HG02840 (cell line): ENCODE data around the gene STK17B.
"Not testable (repeated sequence)": the region's sequence is repeated elsewhere in the genome, so short reads cannot be mapped to it uniquely, and the experiment has no call there.

Experiments used
- ATAC-seq: cut with Tn5 transposase; IDR thresholded peaks from one replicate; pipeline ENCODE4 v1.9.1; 2021; ENCODE audit warnings: mild to moderate bottlenecking, moderate library complexity, moderate number of reproducible peaks; ENCODE audit not compliant: unreplicated experiment, low FRiP score

Gene STK17B

DNA sequence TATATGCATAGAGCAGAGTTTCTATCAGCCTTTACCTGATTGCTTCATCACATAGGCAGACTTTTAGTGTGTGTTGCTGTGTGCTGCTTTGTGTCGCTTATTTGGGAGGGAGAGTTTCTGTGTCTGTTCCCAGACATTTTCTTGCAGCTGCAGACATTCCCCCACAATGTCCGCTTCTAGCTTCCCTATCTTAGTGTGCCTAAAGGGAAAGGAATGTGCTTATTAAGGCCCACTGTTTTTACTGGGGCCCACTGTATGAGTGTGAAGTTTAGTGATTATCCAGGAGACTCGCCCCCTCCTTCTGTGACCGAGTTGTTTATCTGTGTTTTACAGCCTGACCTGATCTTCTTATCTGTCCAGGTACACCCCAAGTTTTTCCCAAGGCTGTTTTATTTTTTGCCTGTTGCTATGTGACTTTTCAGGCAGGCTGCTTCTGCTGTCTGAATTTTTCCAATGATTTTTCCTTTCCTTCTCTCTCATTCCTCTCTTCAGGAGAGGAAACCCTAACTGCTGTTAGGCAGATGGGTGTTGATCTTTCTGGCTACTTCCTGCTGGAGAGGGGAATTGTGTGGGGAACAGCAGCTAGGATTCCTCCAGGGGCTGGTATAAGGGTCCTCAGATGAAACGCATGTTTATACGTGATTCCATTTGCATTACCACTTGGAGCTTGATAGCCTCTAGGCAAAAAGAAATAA is 47.6 kb downstream of the STK17B start:
- ATAC-seq: no peak

DNA sequence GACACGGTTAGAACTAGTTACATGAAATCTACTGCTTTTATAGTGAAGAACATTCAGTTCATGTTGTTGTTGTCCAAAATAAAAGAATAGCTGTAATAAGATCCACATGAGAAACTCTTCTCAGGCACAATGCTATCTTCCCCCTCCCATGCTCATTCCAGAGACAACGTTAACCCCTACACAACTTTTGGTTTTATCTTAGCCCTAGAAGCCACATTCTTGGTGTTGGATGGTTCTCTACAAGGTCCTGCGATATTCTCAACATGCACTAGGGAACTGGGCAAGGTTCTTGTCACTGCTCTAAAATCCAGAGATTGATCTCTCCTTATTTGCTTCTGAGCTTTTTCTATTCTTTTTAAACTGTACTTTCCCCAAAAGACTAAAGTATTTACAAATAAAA is 51.5 kb downstream of the STK17B start:
- no peak for ATAC-seq

DNA sequence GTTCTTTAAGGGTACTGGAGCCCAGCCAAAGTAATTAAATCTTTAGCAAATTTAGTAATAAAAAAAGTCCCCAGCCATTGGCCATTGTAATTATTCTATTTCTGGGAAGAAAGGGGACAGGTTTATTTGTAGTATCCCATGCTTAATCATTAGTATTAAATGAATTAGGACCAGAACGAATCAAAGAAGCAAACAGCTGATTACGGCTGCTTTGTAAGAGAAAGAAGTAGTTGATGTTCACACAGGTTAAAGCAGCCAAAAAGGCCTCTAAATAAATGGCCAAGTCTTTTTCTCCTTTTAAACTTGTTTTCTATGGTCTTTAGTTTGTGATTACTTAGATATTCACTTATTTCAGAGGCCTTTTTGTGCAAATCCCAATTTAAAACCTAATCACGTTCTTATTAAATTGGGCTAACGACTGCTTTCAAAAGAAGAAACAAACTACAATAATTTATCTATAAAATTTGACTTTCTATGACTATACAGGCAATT is 54.1 kb downstream of the STK17B start:
- no peak for ATAC-seq

DNA sequence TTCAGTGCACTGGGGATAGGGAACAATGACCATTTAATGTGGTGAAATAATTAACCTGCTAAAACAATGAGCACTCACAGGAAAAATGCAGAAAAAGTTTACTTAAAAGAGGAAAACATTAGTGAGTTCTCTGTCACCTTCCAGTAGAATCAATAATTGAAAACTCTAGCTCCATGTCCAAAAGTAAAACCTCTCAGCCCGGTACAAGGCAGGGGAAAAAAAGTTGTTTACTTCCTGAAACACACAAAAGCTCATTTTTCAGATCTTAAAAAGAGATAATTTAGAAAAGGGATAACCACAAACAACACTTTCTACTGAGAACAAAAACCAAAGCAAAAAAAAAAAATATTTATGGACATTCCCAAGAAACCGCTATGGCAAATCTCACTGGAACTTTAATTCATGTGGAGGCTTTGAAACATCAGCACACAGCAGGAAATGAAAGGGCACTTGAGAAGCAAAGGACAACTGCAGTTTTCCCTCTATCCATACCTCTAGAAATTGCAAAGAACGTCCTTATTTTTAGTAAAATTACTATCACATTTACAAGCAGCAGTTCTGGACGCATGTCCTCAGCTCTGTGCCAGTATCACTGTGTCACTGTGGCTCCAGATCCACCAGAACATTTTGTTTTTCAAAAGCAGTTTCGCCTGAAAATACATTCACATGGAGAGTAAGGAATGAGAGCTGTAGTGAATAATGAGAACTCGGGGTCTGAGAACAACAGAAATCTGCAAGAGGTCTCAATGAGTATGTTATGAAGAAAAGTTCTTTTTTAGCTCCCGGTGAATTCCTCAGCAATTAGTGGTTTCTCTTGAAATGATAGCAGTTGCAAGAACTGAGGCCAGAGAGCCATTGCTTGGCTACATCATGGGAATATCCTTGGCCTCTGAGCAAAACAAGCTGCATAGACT is 58.1 kb downstream of the STK17B start:
- no peak for ATAC-seq

DNA sequence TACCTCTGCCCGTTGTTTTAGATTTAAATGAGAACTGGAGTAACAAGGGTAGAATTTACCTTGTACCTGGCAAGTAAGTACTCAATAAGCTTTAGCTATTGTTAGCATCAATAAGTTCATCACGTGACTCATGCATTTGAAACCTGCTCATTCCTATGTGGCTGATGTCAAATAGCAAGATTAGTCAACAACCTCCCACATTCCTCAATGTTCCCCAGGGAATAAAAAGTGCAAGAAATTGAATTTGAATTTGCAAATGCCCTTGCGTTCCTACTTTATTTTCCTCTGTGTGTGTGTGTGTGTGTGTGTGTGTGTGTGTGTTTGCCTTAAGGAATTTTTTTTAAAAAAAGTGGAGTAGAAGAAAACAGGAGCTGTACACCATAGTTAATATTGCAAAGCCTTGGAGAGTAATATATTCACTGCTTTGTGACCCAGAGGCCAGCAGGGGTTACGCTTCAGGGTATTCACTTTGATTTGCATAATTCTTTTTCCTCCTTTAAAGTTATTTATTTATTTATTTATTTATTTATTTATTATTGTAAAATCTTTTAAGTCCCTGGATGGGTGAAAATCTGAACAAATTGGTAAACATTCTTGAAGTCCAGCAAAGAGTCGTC is 58.9 kb downstream of the STK17B start:
- ATAC-seq: no peak

DNA sequence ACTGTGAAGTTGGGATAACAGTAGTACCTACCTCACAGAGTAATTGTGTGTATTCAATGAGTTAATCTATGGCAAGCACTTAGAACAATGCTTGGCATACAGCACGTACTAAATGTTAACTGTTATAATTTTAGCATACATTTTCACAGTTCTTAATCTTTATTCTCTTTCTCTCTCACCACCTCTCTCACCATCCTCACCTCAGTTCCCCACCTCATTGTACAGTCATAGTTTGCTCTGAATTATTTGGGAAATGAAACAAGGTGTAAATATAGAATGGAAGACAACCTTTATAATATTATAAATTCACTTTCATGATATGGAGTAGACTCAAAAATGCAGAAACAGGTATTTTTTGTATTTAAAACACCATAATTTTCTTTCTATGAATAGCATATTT is 62.8 kb downstream of the STK17B start:
- ATAC-seq: no peak

DNA sequence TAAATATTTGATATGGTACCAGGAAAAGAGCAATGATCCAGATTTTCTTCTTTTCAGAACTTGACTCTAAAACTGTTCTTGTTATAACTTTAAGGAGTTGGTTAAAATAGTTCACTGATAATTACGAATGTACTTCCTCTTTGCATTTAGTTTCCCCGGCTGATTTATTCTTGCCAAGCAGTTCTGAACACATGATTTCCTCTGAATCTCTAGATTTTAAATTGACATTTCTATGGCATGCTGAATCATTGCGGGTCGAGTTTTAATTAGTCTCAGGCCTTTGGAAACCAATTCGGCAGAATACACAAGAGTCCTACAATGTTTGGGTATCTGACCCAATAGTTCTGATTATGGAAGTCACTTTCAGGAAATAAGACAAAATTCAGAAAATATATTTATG is 65.4 kb downstream of the STK17B start:
- no peak for ATAC-seq

DNA sequence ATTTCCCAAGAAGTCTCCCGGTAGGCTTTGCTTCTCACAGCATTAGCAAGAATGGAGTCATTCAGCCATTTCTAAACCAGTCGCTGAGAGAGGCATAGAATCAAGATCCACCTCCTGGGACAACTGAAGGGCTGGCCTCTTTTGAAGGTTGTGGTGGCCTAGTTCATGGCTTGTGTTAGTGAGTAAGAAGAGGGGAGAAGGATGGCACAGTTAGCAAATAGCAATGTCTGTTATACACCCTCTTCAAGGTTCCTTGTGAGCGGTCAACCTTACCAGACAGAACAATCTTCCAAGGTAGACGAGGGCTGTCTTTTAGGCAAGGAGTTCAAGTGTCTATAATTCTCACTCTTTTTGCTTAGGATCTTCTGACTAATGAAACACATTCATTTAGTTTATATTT is 67.3 kb downstream of the STK17B start:
- ATAC-seq: no peak

DNA sequence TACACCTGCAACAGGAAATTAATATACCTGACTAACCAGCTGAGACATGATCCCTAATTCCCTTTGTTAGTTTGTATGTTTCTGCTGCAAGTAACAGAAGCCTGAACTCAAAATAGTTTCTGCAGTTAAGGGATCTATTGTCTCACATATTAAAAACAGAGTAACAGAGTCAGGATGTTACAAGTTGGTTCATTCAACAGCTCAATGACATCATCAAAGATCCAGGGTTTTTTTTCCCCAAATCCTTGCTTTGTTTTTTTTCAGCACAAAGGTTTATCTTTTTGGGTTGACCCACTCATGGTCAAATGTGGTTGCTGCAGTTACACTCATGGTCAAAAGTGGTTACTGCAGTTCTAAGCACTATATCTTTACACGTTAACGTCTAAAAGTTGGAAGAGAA is 67.8 kb downstream of the STK17B start:
- ATAC-seq: no peak

DNA sequence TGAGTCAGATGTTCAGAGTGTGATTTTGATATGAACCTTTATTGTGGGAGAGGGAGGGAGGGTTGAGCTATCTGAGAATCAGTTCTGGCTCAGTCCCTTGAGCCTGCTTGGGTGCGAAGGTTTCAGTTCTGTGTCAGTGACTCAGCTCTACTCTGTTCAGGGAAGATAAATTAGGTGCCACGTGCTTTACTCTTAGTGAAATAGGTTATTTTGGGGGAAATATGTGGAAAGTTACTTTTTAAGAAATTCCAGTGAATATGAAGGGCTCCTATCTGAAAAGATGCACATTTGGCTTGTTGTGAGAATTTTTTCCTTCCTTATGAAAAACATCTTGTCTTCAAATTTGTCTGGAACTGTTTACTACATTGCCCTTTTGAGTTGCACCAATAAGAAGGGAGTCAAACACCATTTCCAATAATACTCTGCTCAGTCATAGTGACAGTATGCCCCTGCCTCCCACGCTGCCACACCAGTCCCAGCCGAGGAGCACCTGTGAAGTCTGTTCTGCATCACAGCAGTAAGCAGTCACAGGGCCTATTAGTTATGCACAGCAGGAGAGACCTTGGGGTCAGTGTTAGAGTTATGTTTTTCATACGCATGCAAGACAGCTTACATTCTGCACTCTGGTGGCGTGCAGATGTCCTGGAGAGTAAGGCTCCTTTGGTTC is 69.9 kb downstream of the STK17B start:
- ATAC-seq: peak; percentile 98

DNA sequence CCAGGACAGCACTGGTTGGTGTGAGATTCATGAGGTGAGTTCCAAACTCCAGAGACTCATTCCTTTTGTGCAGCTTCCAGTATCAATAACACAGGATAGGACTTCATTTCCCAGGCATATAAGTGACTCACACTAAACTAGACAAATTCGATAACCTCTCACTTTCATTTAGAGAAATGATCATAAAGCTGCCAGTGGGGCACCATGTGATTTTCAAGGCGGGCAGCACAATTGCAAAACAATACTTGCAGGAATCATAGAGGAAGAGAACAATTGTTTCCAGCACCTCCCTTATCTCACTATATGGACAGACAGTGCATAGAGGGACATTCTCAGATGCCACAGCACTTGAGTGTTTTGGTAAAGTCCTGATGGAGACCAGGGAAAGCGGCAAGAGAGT is 71.5 kb downstream of the STK17B start:
- no peak for ATAC-seq

DNA sequence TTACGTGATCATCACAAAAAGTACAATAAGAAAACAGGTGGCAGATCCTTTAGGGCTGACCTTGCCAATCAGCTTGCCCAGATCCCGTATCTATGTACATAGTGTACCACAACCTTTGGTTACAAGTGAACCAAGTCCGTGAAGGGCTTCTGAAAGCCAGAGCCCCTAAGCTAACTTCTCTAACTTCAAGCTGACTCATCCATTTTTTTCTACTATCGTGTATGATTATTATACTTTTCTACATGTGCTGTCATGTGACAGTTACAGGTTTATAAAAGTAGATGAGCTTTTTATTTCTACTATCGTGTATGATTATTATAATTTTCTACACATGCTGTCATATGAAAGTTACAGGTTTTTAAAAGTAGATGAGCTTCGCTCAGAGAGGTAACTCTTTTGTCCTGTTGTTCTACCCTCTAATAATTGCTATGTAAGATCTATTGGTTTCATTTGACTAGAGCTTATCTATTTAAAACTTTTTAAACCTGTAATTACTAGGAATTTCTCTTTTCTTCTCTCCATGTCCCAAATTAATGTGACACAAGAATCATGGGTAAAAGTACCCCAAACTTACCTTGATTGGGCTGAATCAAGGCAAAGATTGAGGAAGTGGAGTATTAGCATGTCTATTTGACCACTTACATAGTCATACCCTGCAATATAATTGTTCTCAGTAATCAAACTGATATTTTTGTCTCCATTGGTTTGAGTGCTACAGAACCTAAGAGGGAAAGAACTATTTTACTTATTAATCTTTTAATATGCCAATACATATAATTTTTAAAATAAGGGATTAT is 73.3 kb downstream of the STK17B start:
- ATAC-seq: no peak

DNA sequence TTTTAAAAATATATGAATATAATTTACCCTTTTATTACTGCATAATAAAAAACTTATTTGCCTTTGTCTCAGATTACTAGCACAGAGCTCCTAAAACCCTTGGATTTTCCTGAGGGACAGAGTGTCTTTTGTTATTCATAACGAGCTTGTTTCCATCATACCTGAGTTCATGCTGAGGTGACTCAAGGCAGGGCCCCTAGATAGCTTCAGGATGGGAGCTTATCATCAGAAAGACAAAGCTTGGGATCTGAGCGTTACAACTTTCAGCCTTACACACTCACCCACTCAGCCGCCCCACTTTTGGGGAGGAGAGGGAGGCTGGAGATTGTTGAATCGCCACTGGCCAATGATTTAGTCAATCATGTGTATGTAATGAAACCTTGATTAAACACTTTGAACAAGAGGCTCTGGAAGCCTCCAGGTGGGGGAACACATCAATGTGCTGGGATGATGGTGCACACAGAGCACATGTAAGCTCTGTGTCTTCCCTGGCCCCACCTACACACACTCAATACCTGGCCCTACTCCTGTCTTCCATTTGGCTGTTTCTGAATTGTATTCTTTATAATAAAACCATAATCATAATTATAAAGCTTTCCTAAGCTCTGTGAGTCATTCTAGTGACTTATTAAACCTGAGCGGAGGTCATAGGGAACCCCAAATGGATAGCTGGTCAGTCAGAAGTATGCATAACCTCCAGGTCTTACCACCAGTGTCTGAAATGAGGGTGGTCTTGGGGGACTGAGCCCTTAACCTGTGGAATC is 74.2 kb downstream of the STK17B start:
- ATAC-seq: no peak

DNA sequence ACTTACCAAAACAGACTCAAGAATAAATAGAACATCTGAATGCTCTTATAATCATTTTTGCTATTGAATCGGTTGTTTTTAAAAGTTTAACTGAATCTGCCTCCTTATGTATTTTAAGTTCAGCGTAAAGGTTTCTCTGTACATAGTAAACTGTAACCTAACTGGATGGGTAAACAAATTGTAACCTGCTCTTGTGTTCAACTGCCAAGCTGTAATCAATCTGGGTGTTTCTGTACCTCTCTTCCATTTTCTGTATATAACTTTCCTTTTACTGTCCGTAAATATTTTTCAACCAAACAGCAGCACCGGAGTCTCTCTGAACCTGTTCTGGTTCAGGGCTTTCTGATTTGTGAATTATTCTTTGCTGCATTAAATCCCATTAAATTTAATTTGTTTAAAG is 75.1 kb downstream of the STK17B start:
- no peak for ATAC-seq

DNA sequence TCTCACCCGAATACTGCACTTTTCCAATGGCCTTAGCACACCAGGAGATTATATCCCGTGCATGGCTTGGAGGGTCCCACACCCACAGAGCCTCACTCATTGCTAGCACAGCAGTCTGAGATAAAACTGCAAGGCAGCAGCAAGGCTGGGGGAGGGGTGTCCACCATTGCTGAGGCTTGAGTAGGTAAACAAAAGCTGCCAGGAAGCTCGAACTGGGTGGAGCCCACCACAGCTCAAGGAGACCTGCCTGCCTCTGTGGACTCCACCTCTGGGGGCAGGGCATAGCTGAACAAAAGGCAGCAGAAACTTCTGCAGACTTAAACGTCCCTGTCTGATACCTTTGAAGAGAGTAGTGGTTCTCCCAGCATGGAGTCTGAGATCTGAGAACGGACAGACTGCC is 81.9 kb downstream of the STK17B start:
- ATAC-seq: not testable (repeated sequence)

DNA sequence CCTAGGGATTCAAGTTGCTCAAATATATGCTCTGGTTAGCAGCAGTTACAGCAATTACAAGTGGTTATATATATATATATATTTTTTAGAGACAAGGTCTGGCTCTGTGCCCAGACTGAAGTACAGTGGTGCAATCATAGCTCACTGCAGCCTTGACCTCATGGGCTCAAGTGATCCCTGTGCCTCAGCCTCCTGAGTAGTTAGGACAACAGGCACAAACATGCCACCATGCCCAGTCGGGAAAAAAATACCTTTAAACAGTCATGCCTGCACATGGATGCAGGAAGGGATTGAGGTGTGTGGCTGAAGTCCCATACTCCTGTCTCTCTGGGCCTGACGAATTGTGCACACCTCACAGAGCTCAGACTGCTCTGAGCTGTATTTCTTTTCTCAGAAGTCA is 83.2 kb downstream of the STK17B start:
- ATAC-seq: no peak

DNA sequence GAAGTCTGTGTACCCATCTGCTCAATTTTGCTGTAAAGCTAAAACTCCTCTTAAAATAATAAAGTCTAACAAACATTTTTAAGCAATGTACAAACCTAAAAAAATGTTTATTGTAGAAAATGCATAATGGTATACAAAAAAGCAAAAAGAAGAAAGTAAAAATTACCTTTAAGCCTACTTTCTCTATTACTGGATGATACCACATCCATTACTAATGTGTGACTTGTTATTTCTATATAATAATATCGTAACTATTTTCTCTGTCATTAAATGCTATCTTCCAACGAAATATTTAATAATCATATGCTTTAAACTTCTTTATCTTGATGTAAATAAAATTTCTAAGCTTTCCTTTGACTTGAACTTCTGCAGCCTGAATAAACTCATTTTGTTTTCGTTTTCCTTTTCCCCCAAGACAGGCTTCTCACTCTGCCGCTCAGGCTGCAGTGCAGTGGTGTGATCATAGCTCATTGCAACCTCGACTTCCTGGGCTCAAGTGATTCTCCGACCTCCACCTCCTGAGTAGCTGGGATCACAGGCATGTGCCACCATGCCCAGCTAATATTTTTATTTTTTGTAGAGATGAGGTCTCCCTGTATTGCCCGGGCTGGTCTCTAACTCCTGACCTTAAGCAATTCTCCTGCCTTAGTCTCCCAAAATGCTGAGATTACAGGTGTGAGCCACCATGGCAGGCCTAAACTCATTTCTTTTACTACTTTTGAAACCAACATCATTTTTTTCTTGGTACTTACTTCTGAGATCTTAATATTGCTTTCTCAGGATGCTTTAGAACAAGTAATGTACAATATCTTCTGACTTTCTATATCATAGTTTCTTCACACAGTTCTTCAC is 84.6 kb downstream of the STK17B start:
- no peak for ATAC-seq

DNA sequence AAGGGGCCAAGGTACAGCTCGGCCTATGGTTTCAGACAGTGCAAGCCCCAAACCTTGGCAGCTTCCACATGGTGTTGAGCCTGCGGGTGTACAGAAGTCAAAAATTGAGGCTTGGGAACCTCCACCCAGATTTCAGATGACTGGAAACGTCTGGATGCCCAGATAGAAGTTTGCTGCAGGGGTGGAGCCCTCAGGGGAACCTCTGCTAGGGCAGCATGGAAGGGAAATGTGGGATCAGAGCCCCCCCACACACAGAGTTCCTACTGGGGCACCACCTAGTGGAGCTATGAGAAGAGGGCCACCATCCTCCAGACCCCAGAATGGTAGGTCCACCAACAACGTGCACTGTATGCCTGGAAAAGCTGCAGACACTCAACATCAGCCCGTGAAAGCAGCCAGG is 87.8 kb downstream of the STK17B start:
- no peak for ATAC-seq
